ENCODE results near the gene LCLAT1. TPM values are rescaled to one million over a fixed set of nuclear protein-coding genes. Genes with fewer than 3 reads are reported as not detected.

LCLAT1 gene
- polyA plus RNA-seq, 1 of the 3 experiments (the other 2 are of a cell fraction): 6.9 TPM

DNA sequence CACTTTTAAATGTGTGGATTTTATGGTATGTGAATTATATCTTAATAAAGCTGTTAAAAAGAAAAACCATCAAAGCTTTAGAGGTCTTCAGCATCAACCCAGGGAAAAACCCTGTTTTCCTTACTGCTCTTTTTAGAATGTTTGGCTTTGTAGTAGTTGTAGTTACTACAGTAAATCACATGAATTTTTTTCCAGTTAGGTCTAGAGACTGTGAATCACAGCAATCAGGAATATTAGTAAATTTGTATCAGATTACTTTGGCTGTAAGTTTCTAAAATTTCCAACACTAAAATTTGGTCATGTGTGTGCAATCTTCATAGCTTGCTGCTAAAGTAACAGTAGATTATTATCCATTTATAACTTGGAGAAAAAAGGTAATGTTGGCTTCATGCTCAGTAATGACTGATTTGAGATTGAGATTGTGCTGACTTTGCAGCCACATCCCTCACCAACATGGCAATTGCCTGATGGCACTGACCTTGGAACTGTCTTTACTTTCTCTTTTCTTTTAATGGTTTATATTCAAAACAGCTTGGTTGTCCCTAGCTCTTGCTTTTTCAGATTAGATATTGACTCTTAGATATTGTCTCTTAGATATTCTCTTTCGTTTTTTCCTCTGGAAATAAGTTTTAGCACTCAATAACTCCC, 41.1 kb downstream of the LCLAT1 start:
- H3K9ac ChIP-seq: no peak overlapping the region
- H3K27me3 ChIP-seq (ENCODE audit: insufficient read depth): no peaks in the 10 kb centered on the region
- no peaks in the 10 kb centered on the region for H4K20me1 ChIP-seq (ENCODE audit: insufficient read depth)
- no peak for TF ChIP-seq MEF2A (IDR thresholded peaks at IDR 0.05; ENCODE audit: borderline replicate concordance, low read depth)
- TF ChIP-seq POLR2AphosphoS5 (IDR thresholded peaks at IDR 0.05; ENCODE audit: low read depth, low read length): no peak
- TF ChIP-seq, protein P1, sequence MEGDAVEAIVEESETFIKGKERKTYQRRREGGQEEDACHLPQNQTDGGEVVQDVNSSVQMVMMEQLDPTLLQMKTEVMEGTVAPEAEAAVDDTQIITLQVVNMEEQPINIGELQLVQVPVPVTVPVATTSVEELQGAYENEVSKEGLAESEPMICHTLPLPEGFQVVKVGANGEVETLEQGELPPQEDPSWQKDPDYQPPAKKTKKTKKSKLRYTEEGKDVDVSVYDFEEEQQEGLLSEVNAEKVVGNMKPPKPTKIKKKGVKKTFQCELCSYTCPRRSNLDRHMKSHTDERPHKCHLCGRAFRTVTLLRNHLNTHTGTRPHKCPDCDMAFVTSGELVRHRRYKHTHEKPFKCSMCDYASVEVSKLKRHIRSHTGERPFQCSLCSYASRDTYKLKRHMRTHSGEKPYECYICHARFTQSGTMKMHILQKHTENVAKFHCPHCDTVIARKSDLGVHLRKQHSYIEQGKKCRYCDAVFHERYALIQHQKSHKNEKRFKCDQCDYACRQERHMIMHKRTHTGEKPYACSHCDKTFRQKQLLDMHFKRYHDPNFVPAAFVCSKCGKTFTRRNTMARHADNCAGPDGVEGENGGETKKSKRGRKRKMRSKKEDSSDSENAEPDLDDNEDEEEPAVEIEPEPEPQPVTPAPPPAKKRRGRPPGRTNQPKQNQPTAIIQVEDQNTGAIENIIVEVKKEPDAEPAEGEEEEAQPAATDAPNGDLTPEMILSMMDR (IDR thresholded peaks at IDR 0.05): no peak
- TF ChIP-seq, protein P2, sequence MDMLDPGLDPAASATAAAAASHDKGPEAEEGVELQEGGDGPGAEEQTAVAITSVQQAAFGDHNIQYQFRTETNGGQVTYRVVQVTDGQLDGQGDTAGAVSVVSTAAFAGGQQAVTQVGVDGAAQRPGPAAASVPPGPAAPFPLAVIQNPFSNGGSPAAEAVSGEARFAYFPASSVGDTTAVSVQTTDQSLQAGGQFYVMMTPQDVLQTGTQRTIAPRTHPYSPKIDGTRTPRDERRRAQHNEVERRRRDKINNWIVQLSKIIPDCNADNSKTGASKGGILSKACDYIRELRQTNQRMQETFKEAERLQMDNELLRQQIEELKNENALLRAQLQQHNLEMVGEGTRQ (IDR thresholded peaks at IDR 0.05; ENCODE audit: borderline replicate concordance, low read depth, low read length): no peak
- TF ChIP-seq FOXM1 (IDR thresholded peaks at IDR 0.05; ENCODE audit: low read depth): no peak
- TF ChIP-seq FOSL2 (IDR thresholded peaks at IDR 0.05; ENCODE audit: borderline replicate concordance, low read depth): no peak
- TF ChIP-seq, protein P3, sequence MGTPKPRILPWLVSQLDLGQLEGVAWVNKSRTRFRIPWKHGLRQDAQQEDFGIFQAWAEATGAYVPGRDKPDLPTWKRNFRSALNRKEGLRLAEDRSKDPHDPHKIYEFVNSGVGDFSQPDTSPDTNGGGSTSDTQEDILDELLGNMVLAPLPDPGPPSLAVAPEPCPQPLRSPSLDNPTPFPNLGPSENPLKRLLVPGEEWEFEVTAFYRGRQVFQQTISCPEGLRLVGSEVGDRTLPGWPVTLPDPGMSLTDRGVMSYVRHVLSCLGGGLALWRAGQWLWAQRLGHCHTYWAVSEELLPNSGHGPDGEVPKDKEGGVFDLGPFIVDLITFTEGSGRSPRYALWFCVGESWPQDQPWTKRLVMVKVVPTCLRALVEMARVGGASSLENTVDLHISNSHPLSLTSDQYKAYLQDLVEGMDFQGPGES (IDR thresholded peaks at IDR 0.05; ENCODE audit: low read depth, low read length): no peak
- no peak for TF ChIP-seq TAF1 (IDR thresholded peaks at IDR 0.05; ENCODE audit: borderline replicate concordance, low read depth, low read length)
- H3K4me2 ChIP-seq: no peak overlapping the region
- no peak for DNase-seq
- no peaks in the 10 kb centered on the region for H3K9me2 ChIP-seq
- no peaks in the 10 kb centered on the region for H3K9me3 ChIP-seq
- H3K79me2 ChIP-seq (ENCODE audit: insufficient read depth): peaks cover 5% of the 10 kb centered on the region; the same call in 1 of the 2 replicates
- POLR2A ChIA-PET: interaction anchor here (1.0 kb wide), 1 partner anchor 41 kb away, joined by 3 read pairs; the partner anchor contains the start of gene LCLAT1
- H2AFZ ChIP-seq (ENCODE audit: low read depth): no peak overlapping the region
- peaks cover 18 to 25% of the 10 kb centered on the region in 2 experiments; a peak in 3 of 4 replicates for H3K4me1 ChIP-seq (ENCODE audit: control insufficient read depth in 1 of 2, insufficient read depth in 2 of 2, low read depth in 1 of 2, low read length in 1 of 2)
- CTCF ChIA-PET: interaction anchor here (0.8 to 1.5 kb wide), 2 partner anchors 9 to 323 kb away, joined by 3 to 5 read pairs; no protein-coding TSS in a partner anchor
- 91% methylated on average over 1 of the region's 1 CpG for WGBS (ENCODE audit: low lambda C conversion rate)
- H3K27ac ChIP-seq (ENCODE audit: low read depth in 2 of 2, low read length in 1 of 2): no peak overlapping the region; a peak in 1 of 4 replicates
- peaks cover 4% of the 10 kb centered on the region for H3F3A ChIP-seq (replicated peaks; ENCODE audit: insufficient read depth)
- H3K36me3 ChIP-seq (replicated peaks in 1 of 2; ENCODE audit: control insufficient read depth in 1 of 2, insufficient read depth in 2 of 2, low read length in 1 of 2): no peaks in the 10 kb centered on the region
- no peak overlapping the region for H3K4me3 ChIP-seq (ENCODE audit: low read depth in 2 of 2, low read length in 1 of 2)

DNA sequence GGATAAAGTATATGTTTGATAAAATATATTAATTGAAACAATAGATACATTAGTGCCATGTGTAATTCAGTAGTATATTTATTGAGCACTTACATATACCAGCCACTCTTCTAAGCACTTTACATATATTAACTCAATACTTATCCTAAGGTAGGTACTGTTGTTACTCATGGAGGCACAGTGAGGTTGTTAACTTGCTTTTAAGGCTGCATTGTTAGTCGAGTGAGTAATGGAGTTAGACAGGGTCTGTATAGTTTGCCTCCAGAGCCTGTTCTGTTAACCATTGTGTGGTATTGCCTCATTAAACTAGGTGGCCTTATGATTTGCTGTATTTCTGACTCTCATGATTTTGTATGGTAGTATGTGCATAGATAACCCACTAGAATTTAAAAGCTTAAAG, 44.2 kb downstream of the LCLAT1 start:
- POLR2A ChIA-PET: no interaction called here
- Histone ChIP-seq H3K4me1 (ENCODE audit: control insufficient read depth in 1 of 2, insufficient read depth in 2 of 2, low read depth in 1 of 2, low read length in 1 of 2) (peaks cover 3 to 25% of the 10 kb centered on the region in 2 experiments; a peak in 3 of 4 replicates), H3K27ac (ENCODE audit: low read depth in 2 of 2, low read length in 1 of 2) (no peak overlapping the region), H3K4me2 (no peak overlapping the region), H2AFZ (ENCODE audit: low read depth) (no peak overlapping the region), H3K4me3 (ENCODE audit: low read depth in 2 of 2, low read length in 1 of 2) (no peak overlapping the region), H3K79me2 (ENCODE audit: insufficient read depth) (peaks cover 8% of the 10 kb centered on the region), H3K9me2 (no peaks in the 10 kb centered on the region), H3K9me3 (no peaks in the 10 kb centered on the region), H3F3A (replicated peaks; ENCODE audit: insufficient read depth) (peaks cover 4% of the 10 kb centered on the region), H3K27me3 (ENCODE audit: insufficient read depth) (no peaks in the 10 kb centered on the region), H4K20me1 (ENCODE audit: insufficient read depth) (no peaks in the 10 kb centered on the region), H3K36me3 (replicated peaks in 1 of 2; ENCODE audit: control insufficient read depth in 1 of 2, insufficient read depth in 2 of 2, low read length in 1 of 2) (no peaks in the 10 kb centered on the region), H3K9ac (no peak overlapping the region)
- CTCF ChIA-PET: interaction anchor here (1.2 to 1.4 kb wide), 2 partner anchors 12 to 221 kb away, joined by 4 to 7 read pairs; no protein-coding TSS in a partner anchor
- TF ChIP-seq, protein P4, sequence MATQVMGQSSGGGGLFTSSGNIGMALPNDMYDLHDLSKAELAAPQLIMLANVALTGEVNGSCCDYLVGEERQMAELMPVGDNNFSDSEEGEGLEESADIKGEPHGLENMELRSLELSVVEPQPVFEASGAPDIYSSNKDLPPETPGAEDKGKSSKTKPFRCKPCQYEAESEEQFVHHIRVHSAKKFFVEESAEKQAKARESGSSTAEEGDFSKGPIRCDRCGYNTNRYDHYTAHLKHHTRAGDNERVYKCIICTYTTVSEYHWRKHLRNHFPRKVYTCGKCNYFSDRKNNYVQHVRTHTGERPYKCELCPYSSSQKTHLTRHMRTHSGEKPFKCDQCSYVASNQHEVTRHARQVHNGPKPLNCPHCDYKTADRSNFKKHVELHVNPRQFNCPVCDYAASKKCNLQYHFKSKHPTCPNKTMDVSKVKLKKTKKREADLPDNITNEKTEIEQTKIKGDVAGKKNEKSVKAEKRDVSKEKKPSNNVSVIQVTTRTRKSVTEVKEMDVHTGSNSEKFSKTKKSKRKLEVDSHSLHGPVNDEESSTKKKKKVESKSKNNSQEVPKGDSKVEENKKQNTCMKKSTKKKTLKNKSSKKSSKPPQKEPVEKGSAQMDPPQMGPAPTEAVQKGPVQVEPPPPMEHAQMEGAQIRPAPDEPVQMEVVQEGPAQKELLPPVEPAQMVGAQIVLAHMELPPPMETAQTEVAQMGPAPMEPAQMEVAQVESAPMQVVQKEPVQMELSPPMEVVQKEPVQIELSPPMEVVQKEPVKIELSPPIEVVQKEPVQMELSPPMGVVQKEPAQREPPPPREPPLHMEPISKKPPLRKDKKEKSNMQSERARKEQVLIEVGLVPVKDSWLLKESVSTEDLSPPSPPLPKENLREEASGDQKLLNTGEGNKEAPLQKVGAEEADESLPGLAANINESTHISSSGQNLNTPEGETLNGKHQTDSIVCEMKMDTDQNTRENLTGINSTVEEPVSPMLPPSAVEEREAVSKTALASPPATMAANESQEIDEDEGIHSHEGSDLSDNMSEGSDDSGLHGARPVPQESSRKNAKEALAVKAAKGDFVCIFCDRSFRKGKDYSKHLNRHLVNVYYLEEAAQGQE (IDR thresholded peaks at IDR 0.05; ENCODE audit: low read depth, low read length): no peak
- TF ChIP-seq, protein P5, sequence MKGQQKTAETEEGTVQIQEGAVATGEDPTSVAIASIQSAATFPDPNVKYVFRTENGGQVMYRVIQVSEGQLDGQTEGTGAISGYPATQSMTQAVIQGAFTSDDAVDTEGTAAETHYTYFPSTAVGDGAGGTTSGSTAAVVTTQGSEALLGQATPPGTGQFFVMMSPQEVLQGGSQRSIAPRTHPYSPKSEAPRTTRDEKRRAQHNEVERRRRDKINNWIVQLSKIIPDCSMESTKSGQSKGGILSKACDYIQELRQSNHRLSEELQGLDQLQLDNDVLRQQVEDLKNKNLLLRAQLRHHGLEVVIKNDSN (IDR thresholded peaks at IDR 0.05; ENCODE audit: borderline replicate concordance, low read depth): no peak
- TF ChIP-seq SIN3A (IDR thresholded peaks at IDR 0.05; ENCODE audit: borderline replicate concordance, low read depth, low read length): no peak
- no peak for TF ChIP-seq FOXJ3 (CRISPR knock-in tag; IDR thresholded peaks at IDR 0.05)
- TF ChIP-seq RFX5 (IDR thresholded peaks at IDR 0.05; ENCODE audit: low read length): no peak
- TF ChIP-seq RAD21 (IDR thresholded peaks at IDR 0.05; ENCODE audit: low read length): no peak
- no peak for TF ChIP-seq FOXM1 (IDR thresholded peaks at IDR 0.05; ENCODE audit: low read depth)
- whole genome bisulfite sequencing (ENCODE audit: low lambda C conversion rate): 70% methylated on average over 1 of the region's 1 CpG
- no peak for DNase-seq
